ENCODE data around the gene USP9X.
"Not testable (repeated sequence)": the region's sequence is repeated elsewhere in the genome, so short reads cannot be mapped to it uniquely, and the experiment has no call there.

The USP9X gene

DNA sequence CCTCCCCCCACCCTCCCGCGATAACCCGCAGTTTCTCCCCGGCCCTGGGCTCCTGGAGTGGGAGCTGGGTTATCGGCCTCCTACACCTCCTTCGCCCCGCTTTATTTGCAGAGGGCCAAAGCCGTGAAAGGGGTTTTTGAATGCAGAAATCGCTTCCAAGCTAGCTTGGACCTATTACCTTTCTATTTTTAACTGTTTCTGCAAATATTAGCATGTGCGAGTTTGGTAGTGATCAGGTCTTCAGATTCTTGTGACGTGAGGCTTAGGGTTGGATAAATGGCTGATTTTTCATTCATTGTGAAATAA, 1.3 kb downstream of the USP9X start:
- no peak for DNase-seq (ENCODE audit: low read depth in 2 of 2)

- DNase-seq (ENCODE audit: low read depth in 2 of 2) = no peak
Measured at GRCh38 chrX:41087201-41087600, 2.0 kb downstream of the USP9X start.

DNA sequence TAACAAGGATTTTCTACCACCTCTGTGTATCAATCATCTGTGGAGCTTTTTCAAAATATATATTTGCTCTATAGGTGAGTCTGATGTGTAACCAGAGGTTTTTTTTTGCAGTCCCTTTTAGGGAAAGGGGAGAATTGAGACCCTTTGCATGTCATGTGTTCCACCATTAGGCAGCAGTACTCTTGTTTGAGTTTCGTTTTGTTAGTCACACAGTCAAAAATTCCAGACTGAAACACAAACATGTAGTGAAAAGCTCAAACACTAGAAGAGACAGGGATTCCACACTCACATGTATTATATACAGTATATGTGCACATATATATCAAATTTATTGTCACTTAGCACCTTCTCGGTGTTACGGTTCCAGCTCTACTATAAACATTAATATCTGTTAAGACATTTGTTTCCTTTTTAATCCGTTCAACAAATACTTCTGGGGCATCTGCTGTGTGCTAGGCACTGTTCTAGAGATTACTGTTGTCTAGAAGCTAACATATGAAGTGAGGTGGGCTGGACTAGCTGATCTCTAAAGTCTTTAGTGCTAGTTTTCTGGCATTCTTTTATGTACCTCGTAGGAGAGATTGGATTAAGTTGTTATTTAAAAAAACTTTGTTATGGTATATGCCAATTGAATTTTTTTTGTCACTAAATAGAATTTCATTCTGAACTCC, 5.5 kb downstream of the USP9X start:
- DNase-seq (ENCODE audit: low read depth in 2 of 2) = no peak

DNA sequence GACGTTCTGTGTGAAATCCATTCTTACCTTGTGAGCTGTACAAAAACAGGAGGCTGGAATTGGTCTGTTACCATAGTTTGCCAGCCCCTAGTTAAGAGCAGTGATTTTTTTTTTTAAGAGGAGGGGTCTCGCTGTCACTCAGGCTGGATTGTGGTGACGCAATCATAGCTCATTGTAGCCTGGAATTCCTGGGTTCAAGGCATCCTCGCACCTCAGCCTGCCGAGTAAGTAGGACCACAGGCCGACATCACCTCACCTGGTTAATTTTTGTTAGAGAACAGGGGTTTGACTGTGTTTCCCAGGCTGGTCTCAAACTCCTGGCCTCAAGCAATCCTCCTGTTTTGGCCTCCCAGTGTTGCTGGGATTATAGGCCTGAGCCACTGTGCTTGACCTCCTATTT, 7.5 kb downstream of the USP9X start:
- DNase-seq (ENCODE audit: low read depth in 2 of 2) = no peak

GRCh38 chrX:41095174-41095573, 9.9 kb downstream of the USP9X start:
- no peak for DNase-seq (ENCODE audit: low read depth in 2 of 2)

- no peak for DNase-seq (ENCODE audit: low read depth in 2 of 2)
Measured at GRCh38 chrX:41095908-41096307, 10.7 kb downstream of the USP9X start.

DNA sequence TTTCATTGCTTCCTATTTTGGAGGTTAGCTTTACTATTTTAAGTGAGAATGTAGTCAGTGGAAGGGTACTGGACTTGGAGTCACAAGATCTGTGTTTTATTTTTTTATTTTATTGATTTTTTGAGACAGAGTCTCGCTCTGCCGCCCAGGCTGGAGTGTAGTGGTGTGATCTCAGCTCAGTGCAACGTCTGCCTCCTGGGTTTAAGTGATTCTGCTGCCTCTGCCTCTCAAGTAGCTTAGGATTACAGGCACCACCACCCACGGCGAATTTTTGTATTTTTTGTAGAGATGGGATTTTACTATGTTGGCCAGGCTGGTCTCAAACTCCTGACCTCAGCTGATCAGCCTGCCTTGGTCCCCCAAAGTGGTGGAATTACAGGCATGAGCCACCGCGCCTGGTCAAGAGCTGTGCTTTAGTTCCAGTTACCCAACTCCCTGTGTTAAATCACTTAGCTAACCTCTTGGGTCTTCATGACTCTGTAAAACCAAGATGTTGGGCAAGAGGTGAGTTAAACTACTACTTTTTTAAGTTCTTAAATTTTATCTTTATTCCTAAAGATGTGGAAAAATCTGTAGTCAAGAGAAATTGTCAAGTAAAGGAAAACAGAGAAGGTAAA, 11.2 kb downstream of the USP9X start:
- no peak for DNase-seq (ENCODE audit: low read depth in 2 of 2)

DNA sequence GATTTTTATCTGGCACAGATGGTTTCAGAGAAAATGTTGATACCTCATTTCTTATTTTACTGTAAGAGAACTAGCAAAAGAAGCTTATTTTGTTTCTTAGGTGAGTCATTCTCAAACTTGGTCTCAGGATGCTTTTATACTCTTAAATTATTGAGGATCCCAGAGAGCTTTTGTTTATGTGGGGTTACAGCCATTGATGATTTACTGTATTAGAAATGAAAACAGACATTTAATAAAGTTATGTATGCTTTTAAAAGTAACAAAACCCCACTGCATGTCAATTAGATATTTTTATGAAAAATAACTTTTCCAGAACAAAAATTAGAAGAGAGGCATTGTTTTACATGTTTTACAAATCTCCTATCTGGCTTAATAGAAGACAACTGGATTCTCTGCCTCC, 12.1 kb downstream of the USP9X start:
- DNase-seq (ENCODE audit: low read depth in 2 of 2) = no peak

DNA sequence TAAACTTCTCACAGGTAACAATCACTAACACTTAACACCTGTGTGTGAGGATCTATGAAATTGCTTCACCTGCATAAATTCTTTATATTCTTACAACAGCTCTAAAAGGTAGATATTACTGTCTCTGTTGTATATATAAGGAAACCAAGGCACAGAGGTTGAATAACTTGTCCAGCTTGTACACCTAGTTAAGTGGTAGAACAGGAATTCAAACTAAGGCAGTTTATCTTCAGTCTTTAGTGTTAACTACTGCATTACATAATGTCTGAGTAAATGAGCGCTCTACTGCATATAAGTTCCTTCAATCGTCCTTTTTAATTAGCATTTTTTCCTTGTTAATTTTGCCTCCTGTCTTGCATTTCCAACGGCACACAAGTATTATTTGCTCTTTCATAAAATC, 15.0 kb downstream of the USP9X start:
- DNase-seq (ENCODE audit: low read depth in 2 of 2) = no peak

DNA sequence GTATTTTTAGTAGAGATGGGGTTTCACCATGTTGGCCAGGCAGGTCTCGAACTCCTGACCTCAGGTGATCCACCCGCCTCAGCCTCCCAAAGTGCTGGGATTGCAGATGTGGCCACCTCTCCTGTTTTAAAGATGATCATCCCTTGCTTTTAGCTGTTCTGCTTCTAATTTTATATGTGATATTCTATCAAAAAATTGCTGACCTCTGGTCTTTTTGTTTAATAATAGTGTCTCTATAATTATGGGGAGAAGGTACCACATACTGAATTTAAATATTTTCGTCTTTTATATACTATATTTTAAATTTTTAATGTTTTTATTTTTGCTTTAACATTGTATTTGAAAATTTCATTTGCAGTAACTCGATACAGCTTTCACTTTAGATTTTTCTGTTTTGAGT, 15.6 kb downstream of the USP9X start:
- DNase-seq (ENCODE audit: low read depth in 2 of 2) = no peak

DNA sequence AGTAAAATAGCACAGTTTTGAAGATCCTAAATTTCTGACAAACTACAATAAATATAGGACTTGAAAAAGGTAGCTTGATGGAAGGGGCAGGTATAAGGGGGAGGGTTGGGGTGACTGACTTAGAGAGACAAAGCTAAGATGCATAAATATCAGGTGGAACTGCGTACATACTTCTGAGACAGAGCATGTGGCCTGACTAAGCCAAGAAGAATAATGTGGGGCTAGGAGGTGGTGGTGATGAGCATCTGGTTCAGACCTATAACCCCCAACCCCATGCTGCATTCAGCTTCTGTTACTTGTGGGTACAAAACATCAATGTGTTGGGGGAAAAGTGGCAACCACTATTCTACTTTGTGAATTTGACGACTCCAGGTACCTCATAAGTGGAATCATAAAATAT, 19.8 kb downstream of the USP9X start:
- no peak for DNase-seq (ENCODE audit: low read depth in 2 of 2)

DNA sequence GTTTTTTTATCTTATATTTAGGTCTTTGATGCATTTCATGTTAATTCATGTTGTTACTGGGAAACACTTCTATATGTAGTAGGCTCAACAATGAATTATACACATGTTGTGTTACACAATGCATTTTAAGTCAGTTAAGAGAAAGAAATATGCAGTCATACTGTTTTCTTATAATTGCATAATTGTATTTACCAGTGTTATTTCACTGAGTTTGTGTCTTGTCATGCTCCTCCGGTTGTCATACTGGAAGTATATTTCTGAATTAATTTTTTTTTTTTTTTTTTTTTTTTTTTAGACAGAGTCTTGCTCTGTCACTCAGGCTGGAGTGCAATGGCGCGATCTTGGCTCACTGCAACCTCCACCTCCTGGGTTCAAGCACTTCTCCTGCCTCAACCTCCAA, 21.0 kb downstream of the USP9X start:
- DNase-seq (ENCODE audit: low read depth in 2 of 2) = not testable (repeated sequence)

DNA sequence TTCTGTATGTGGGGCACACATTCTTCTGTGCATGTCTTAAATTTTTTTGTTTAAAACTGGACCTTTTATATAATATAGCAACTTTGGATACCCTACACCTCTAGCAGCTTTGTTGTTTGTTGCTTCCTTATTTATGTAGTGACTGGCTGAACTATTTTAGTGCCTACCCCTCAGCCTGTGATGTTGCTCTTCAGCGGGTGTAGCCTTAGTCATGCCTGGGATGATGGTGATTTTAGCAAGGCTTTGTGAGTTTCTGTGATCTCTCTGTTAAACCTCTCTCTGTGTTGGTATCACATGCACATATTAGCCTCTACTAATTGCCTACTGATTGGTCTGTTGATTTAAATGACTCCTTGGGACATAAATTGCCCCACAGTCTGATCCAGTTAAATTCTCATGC, 22.8 kb downstream of the USP9X start:
- no peak for DNase-seq (ENCODE audit: low read depth in 2 of 2)

- DNase-seq (ENCODE audit: low read depth in 2 of 2) = no peak
Measured at GRCh38 chrX:41108463-41109205, 23.4 kb downstream of the USP9X start.

DNA sequence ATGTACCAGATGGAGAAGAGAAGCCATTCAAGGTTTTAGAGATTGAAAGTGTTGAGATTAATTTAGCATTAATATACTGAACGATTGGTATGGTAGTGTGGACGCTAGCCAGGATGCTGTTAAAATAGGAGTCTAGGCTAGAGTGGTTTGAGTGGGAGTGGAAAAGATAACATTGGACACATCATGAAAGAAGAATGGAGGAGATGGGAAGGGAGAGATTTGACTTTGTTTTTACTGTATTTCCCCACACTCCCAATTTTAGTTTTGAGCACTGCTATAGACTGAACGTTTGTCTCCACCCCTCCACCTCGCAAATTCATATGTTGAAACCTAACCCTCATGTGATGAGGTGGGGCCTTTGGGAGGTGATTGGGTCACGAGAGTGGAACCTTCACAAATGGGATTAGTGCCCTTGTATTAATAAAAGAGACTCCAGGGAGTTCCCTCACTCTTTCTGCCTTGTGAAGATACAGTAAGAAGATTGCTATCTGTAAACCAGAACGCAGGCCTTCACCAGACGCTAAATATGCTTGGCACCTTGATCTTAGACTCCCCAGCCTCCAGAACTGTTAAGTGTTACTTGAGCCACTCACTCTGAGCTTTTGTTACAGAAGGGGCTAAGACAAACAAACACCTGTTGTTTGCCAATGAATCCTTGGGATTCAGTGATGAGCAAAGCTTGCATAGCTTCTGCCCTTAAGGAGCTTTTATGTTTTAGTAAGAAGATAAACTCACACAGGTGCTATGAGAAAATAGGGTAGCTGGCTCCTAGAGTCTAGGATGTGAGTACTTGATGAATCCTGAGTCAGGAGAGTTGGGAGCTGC, 25.8 kb downstream of the USP9X start:
- no peak for DNase-seq (ENCODE audit: low read depth in 2 of 2)

DNA sequence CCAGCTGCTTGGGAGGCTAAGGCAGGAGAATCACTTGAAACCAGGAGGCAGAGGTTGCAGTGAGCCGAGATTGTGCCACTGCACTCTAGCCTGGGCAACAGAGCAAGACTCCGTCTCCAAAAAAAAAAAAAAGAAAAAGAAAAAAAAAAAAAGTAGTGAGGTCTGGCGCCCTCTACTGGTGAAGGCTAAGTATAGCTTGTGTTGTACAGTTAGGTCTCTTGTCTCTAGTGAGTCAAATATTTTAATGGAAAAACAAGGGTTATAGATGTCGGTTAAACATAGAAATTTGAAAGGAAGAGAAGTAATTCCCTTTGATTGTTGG, 29.8 kb downstream of the USP9X start:
- DNase-seq (ENCODE audit: low read depth in 2 of 2) = peak; percentile 1 to 4

DNA sequence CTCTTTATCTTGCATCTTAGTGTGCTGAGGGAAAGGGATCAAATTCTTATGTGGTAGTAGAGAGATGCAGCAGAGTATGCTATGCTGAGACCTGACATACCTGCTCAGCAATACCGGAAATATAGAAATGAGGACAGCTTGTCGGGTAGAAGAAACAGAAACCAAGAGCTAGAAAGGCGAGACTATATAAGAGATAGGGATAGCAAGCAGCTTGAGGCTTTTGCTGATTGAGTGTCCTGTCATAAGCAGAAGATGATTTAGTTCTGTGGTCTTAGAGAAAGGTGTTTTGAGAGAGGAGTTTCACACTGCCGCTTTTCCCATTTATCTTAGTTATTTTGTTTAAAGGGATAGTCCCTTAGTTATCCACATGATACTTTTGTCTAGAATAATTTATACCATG, 31.7 kb downstream of the USP9X start:
- DNase-seq (ENCODE audit: low read depth in 2 of 2) = no peak

GRCh38 chrX:41118156-41118555, 32.9 kb downstream of the USP9X start:
- DNase-seq (ENCODE audit: low read depth in 2 of 2) = no peak

DNA sequence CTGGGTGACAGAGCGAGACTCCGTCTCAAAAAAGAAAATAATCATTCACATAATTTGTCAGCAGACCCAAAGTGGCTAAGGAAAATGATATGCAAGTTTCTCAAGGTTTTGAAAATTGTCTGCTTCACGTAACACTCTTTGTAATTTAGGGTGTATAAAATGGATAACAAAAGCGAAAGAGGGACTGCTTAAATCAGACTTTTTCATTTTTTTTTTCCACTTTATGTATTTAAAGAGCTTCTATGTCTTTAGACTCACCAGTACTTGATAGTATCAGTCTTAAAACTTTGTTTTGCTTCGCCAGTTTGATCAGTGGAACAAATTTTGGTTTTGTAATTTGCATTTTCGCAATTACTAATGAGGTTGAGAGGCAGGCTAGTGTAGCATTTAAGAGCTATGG, 34.6 kb downstream of the USP9X start:
- no peak for DNase-seq (ENCODE audit: low read depth in 2 of 2)

DNA sequence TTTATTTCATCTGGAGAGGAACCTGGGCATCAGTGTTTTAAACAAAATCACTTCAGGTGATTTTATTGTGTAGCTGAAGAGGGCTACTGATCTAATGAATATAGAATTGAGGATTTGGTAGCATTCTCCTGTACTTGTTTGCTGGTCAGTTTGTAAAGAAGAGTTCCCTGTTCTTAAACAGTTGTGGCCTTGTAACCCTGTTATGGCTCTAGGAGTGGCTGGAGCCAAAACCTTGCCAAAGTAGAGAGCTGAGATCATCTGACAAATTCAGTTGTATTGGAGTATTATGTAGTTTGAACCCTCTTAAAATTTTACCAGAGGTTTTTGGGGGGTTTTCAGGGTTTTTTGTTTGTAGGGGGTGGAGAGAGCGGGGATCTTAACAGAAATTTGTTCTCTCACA, 36.5 kb downstream of the USP9X start:
- DNase-seq (ENCODE audit: low read depth in 2 of 2) = no peak

- no peak for DNase-seq (ENCODE audit: low read depth in 2 of 2)
Measured at GRCh38 chrX:41122664-41123257, 37.5 kb downstream of the USP9X start.

- DNase-seq (ENCODE audit: low read depth in 2 of 2) = no peak
Measured at GRCh38 chrX:41127477-41128192, 42.4 kb downstream of the USP9X start.
